Measurements from ENCODE around the gene HBZ.
"Not testable (repeated sequence)": the region's sequence is repeated elsewhere in the genome, so short reads cannot be mapped to it uniquely, and the experiment has no call there.

HBZ gene

GRCh38 chr16:132120-132519 lies 20.3 kb upstream of the HBZ start:
- in situ Hi-C loops (cut with MboI; ENCODE audit: low sequenced_read_pairs) = no loop called here

- in situ Hi-C loops (cut with MboI; ENCODE audit: low sequenced_read_pairs) = no loop called here
These were observed 18.7 kb upstream of the HBZ start for GRCh38 chr16:133716-134115.

- in situ Hi-C loops (cut with MboI; ENCODE audit: low sequenced_read_pairs) = no loop called here
These were observed 14.4 kb upstream of the HBZ start for GRCh38 chr16:138049-138417.

GRCh38 chr16:140175-140857 lies 12.1 kb upstream of the HBZ start:
- in situ Hi-C loops (cut with MboI; ENCODE audit: low sequenced_read_pairs) = no loop called here

- in situ Hi-C loops (cut with MboI; ENCODE audit: low sequenced_read_pairs) = no loop called here
These were observed 10.0 kb upstream of the HBZ start for GRCh38 chr16:142405-142967.

GRCh38 chr16:143047-143446 lies 9.4 kb upstream of the HBZ start:
- in situ Hi-C loops (cut with MboI; ENCODE audit: low sequenced_read_pairs) = no loop called here

- in situ Hi-C loops (cut with MboI; ENCODE audit: low sequenced_read_pairs) = no loop called here
These were observed 9.0 kb upstream of the HBZ start for GRCh38 chr16:143456-143855.

- in situ Hi-C loops (cut with MboI; ENCODE audit: low sequenced_read_pairs) = no loop called here
These were observed 7.6 kb upstream of the HBZ start for GRCh38 chr16:144797-145252.

- in situ Hi-C loops (cut with MboI; ENCODE audit: low sequenced_read_pairs) = no loop called here
These were observed 5.8 kb upstream of the HBZ start for GRCh38 chr16:146646-147045.

- in situ Hi-C loops (cut with MboI; ENCODE audit: low sequenced_read_pairs) = no loop called here
These were observed 3.3 kb upstream of the HBZ start for GRCh38 chr16:149024-149660.

- in situ Hi-C loops (cut with MboI; ENCODE audit: low sequenced_read_pairs) = not testable (repeated sequence)
These were observed 681 bp downstream of the HBZ start for GRCh38 chr16:153129-153521.

- in situ Hi-C loops (cut with MboI; ENCODE audit: low sequenced_read_pairs) = not testable (repeated sequence)
These were observed 1.2 kb downstream of the HBZ start for GRCh38 chr16:153550-154216.

GRCh38 chr16:154217-155030 lies 2.0 kb downstream of the HBZ start:
- in situ Hi-C loops (cut with MboI; ENCODE audit: low sequenced_read_pairs) = no loop called here

- in situ Hi-C loops (cut with MboI; ENCODE audit: low sequenced_read_pairs) = no loop called here
These were observed 2.6 kb downstream of the HBZ start for GRCh38 chr16:155031-155398.

GRCh38 chr16:159136-159849 lies 6.8 kb downstream of the HBZ start:
- in situ Hi-C loops (cut with MboI; ENCODE audit: low sequenced_read_pairs) = no loop called here

- in situ Hi-C loops (cut with MboI; ENCODE audit: low sequenced_read_pairs) = not testable (repeated sequence)
These were observed 7.8 kb downstream of the HBZ start for GRCh38 chr16:160242-160641.

GRCh38 chr16:160691-161190 lies 8.3 kb downstream of the HBZ start:
- in situ Hi-C loops (cut with MboI; ENCODE audit: low sequenced_read_pairs) = no loop called here

- in situ Hi-C loops (cut with MboI; ENCODE audit: low sequenced_read_pairs) = no loop called here
These were observed 10.0 kb downstream of the HBZ start for GRCh38 chr16:162271-162991.

GRCh38 chr16:163139-163538 lies 10.7 kb downstream of the HBZ start:
- in situ Hi-C loops (cut with MboI; ENCODE audit: low sequenced_read_pairs) = not testable (repeated sequence)

GRCh38 chr16:163696-164095 lies 11.3 kb downstream of the HBZ start:
- in situ Hi-C loops (cut with MboI; ENCODE audit: low sequenced_read_pairs) = not testable (repeated sequence)
